H9 (cell line): ENCODE measurements around the gene RHOH. TPM values are rescaled to one million over a fixed set of nuclear protein-coding genes. Genes with fewer than 3 reads are reported as not detected.

Experiments
- DNase-seq: peaks from one replicate; pipeline ENCODE4 v3.0.0-alpha.2; 2017
- H2AFZ ChIP-seq: one replicate; pipeline ENCODE4 v1.6.1; 2013; ENCODE audit warnings: mild to moderate bottlenecking, low read length, control low read depth, moderate library complexity
- H2AK5ac ChIP-seq: 2 replicates; pipeline ENCODE4 v1.6.1; 2013; ENCODE audit warnings: low read length, control low read depth, mixed read lengths; ENCODE audit not compliant: insufficient read length
- H2BK120ac ChIP-seq: one replicate; pipeline ENCODE4 v1.6.1; 2013; ENCODE audit warnings: low read depth, mild to moderate bottlenecking, low read length, control low read depth, inconsistent platforms; ENCODE audit not compliant: poor library complexity, severe bottlenecking
- H2BK12ac ChIP-seq: 2 replicates; pipeline ENCODE4 v1.6.1; 2013; ENCODE audit warnings: low read length, control low read depth, mixed read lengths, low read depth; ENCODE audit not compliant: insufficient read length
- H2BK15ac ChIP-seq: 2 replicates; pipeline ENCODE4 v1.6.1; 2013; ENCODE audit warnings: low read depth, low read length, control low read depth
- H2BK20ac ChIP-seq: one replicate; pipeline ENCODE4 v1.6.1; 2013; ENCODE audit warnings: low read depth, mild to moderate bottlenecking, low read length, control low read depth, inconsistent platforms; ENCODE audit not compliant: poor library complexity, severe bottlenecking
- H2BK5ac ChIP-seq: 2 replicates; pipeline ENCODE4 v1.6.1; 2013; ENCODE audit warnings: low read length, control low read depth, mixed read lengths; ENCODE audit not compliant: insufficient read length
- H3K14ac ChIP-seq: 2 replicates; pipeline ENCODE4 v1.6.1; 2013; ENCODE audit warnings: low read length, control low read depth; ENCODE audit not compliant: insufficient read depth
- H3K18ac ChIP-seq: 2 replicates; pipeline ENCODE4 v1.6.1; 2013; ENCODE audit warnings: low read depth, mild to moderate bottlenecking, mixed read lengths, low read length, control low read depth; ENCODE audit not compliant: insufficient read length
- H3K23ac ChIP-seq: 2 replicates; pipeline ENCODE4 v1.6.1; 2013; ENCODE audit warnings: low read length, control low read depth, mixed read lengths, low read depth; ENCODE audit not compliant: insufficient read length
- H3K23me2 ChIP-seq: 2 replicates; pipeline ENCODE4 v1.6.1; 2013; ENCODE audit warnings: low read depth, mild to moderate bottlenecking, mixed read lengths, low read length, control low read depth; ENCODE audit not compliant: insufficient read length, poor library complexity, severe bottlenecking
- H3K27ac ChIP-seq: 2 replicates; pipeline ENCODE4 v1.5.1; 2013; ENCODE audit warnings: low read length, control low read depth, mixed read lengths, low read depth; ENCODE audit not compliant: insufficient read length
- H3K27me3 ChIP-seq: 2 replicates; pipeline ENCODE4 v1.6.1; 2013; ENCODE audit warnings: low read length, control low read depth, inconsistent platforms; ENCODE audit not compliant: insufficient read depth
- H3K4ac ChIP-seq: 2 replicates; pipeline ENCODE4 v1.6.1; 2013; ENCODE audit warnings: low read depth, mild to moderate bottlenecking, control low read depth, inconsistent platforms, low read length, moderate library complexity
- H3K4me1 ChIP-seq: 2 replicates; pipeline ENCODE4 v1.6.1; 2013; ENCODE audit warnings: low read length, control low read depth, inconsistent platforms; ENCODE audit not compliant: insufficient read depth
- H3K4me2 ChIP-seq: 2 replicates; pipeline ENCODE4 v1.6.1; 2013; ENCODE audit warnings: low read length, control low read depth, mixed read lengths; ENCODE audit not compliant: insufficient read length, insufficient read depth
- H3K56ac ChIP-seq: 2 replicates; pipeline ENCODE4 v1.6.1; 2013; ENCODE audit warnings: low read depth, mild to moderate bottlenecking, mixed read lengths, low read length, control low read depth; ENCODE audit not compliant: insufficient read length
- H3K79me1 ChIP-seq: 2 replicates; pipeline ENCODE4 v1.6.1; 2013; ENCODE audit warnings: low read depth, mild to moderate bottlenecking, moderate library complexity, low read length, control low read depth, inconsistent platforms; ENCODE audit not compliant: insufficient read depth, poor library complexity, severe bottlenecking
- H3K79me2 ChIP-seq: 2 replicates; pipeline ENCODE4 v1.6.1; 2013; ENCODE audit warnings: low read length, control low read depth, inconsistent platforms; ENCODE audit not compliant: insufficient read depth
- H3K9ac ChIP-seq: 2 replicates; pipeline ENCODE4 v1.6.1; 2013; ENCODE audit warnings: low read length, control low read depth, mixed read lengths; ENCODE audit not compliant: insufficient read length; ENCODE audit errors: extremely low read depth
- H3K9me3 ChIP-seq: one replicate; pipeline ENCODE4 v1.6.1; 2013; ENCODE audit warnings: low read depth, low read length, inconsistent platforms; ENCODE audit not compliant: control insufficient read depth
- H3T11ph ChIP-seq: one replicate; pipeline ENCODE4 v1.6.1; 2013; ENCODE audit warnings: mild to moderate bottlenecking, low read length, control low read depth, inconsistent platforms
- H4K20me1 ChIP-seq: one replicate; pipeline ENCODE4 v1.6.1; 2013; ENCODE audit not compliant: control insufficient read depth, insufficient read length, insufficient read depth
- H4K5ac ChIP-seq: 2 replicates; pipeline ENCODE4 v1.6.1; 2013; ENCODE audit warnings: low read depth, mild to moderate bottlenecking, mixed read lengths, low read length, control low read depth; ENCODE audit not compliant: insufficient read length
- H4K8ac ChIP-seq: replicated peaks from 2 replicates; pipeline ENCODE4 v1.6.1; 2013; ENCODE audit warnings: low read length, control low read depth, mixed read lengths, low read depth; ENCODE audit not compliant: insufficient read length
- H4K91ac ChIP-seq: 2 replicates; pipeline ENCODE4 v1.6.1; 2013; ENCODE audit warnings: low read depth, mild to moderate bottlenecking, moderate library complexity, mixed read lengths, low read length, control low read depth; ENCODE audit not compliant: insufficient read length
- H3K27ac Mint-ChIP-seq, 3 experiments: 2 replicates in 2 of 3; 3 replicates in 1 of 3; pipeline ENCODE4 v1.8.0; 2020 to 2021; ENCODE audit warnings: mixed read lengths in 3 of 3, mild to moderate bottlenecking in 1 of 3, moderate library complexity in 1 of 3
- H3K27me3 Mint-ChIP-seq: 2 replicates; pipeline ENCODE4 v1.8.0; 2021; ENCODE audit warnings: low read depth, mild to moderate bottlenecking, moderate library complexity, mixed read lengths
- H3K36me3 Mint-ChIP-seq, 3 experiments: 2 replicates in 2 of 3; 3 replicates in 1 of 3; pipeline ENCODE4 v1.8.0; 2020 to 2021; ENCODE audit warnings: low read depth in 3 of 3, mixed read lengths in 3 of 3; ENCODE audit not compliant: insufficient read depth in 1 of 3
- H3K4me1 Mint-ChIP-seq, 2 experiments: 2 replicates each; pipeline ENCODE4 v1.8.0; 2020; ENCODE audit warnings: mixed read lengths in 2 of 2
- H3K4me3 Mint-ChIP-seq, 2 experiments: 2 replicates in 1 of 2; 3 replicates in 1 of 2; pipeline ENCODE4 v1.8.0; 2020 to 2021; ENCODE audit warnings: mild to moderate bottlenecking in 2 of 2, mixed read lengths in 2 of 2, moderate library complexity in 1 of 2
- H3K9me3 Mint-ChIP-seq, 2 experiments: 2 replicates in 1 of 2; 3 replicates in 1 of 2; pipeline ENCODE4 v1.8.0; 2020; ENCODE audit warnings: mild to moderate bottlenecking in 2 of 2, mixed read lengths in 2 of 2, moderate library complexity in 1 of 2
- WGBS: extraction: QIAGEN DNeasy Blood & Tissue Kit; methylation state at CpG from one replicate; pipeline ENCODE4 v1.1.7; 2013; ENCODE audit warnings: missing lambda C conversion rate, low lambda C conversion rate, mixed read lengths; ENCODE audit not compliant: insufficient read length; ENCODE audit errors: extremely low coverage; 5-methylcytosine and 5-hydroxymethylcytosine counted together
- total RNA-seq: library from RNA; stranded (reverse); gene quantifications from 2 replicates; pipeline ENCODE4 v1.2.1, GENCODE V29; 2021
- TF ChIP-seq, protein P1 (sequence below): fragments of 200-600 bp; sonication (generic); conservative IDR thresholded peaks from 3 replicates; pipeline ENCODE4 v1.8.0; 2021; ENCODE audit warnings: antibody characterized with exemption, mild to moderate bottlenecking

RHOH gene
- total RNA-seq, 1 experiment from 2014 or later: 7.1 TPM

- Histone ChIP-seq H4K5ac (no peak overlapping the region), H3K9ac (no peak overlapping the region), H2BK120ac (no peak overlapping the region), H2BK12ac (no peak overlapping the region), H4K8ac (no peak overlapping the region), H2BK5ac (no peak overlapping the region), H2BK20ac (no peak overlapping the region), H3K79me1 (no peaks in the 10 kb centered on the region), H2AFZ (no peak overlapping the region), H3K23me2 (no peaks in the 10 kb centered on the region), H3K4me2 (no peak overlapping the region), H2BK15ac (no peak overlapping the region), H3K4ac (no peak overlapping the region), H4K20me1 (no peaks in the 10 kb centered on the region), H3K14ac (no peak overlapping the region), H3K9me3 (no peaks in the 10 kb centered on the region), H3T11ph (no peak overlapping the region), H3K18ac (no peak overlapping the region), H3K27ac (no peak overlapping the region), H2AK5ac (no peak overlapping the region), H3K56ac (no peak overlapping the region), H3K79me2 (no peaks in the 10 kb centered on the region), H3K23ac (no peak overlapping the region), H3K4me1 (peaks cover 5% of the 10 kb centered on the region; the same call in 1 of the 2 replicates), H4K91ac (no peak overlapping the region), H3K27me3 (no peaks in the 10 kb centered on the region)
- Mint-ChIP-seq H3K27ac (peak overlapping the region in 1 of 3 experiments; percentile 15; a peak in 1 of 7 replicates), H3K9me3 (peaks cover 2 to 6% of the 10 kb centered on the region in 2 experiments; a peak in 4 of 5 replicates), H3K36me3 (peaks cover 0 to 14% (median 7%) of the 10 kb centered on the region in 3 experiments; a peak in 3 of 7 replicates), H3K27me3 (no peaks in the 10 kb centered on the region), H3K4me1 (peaks cover 18 to 27% of the 10 kb centered on the region in 2 experiments), H3K4me3 (no peak overlapping the region)
- TF ChIP-seq, protein P1, sequence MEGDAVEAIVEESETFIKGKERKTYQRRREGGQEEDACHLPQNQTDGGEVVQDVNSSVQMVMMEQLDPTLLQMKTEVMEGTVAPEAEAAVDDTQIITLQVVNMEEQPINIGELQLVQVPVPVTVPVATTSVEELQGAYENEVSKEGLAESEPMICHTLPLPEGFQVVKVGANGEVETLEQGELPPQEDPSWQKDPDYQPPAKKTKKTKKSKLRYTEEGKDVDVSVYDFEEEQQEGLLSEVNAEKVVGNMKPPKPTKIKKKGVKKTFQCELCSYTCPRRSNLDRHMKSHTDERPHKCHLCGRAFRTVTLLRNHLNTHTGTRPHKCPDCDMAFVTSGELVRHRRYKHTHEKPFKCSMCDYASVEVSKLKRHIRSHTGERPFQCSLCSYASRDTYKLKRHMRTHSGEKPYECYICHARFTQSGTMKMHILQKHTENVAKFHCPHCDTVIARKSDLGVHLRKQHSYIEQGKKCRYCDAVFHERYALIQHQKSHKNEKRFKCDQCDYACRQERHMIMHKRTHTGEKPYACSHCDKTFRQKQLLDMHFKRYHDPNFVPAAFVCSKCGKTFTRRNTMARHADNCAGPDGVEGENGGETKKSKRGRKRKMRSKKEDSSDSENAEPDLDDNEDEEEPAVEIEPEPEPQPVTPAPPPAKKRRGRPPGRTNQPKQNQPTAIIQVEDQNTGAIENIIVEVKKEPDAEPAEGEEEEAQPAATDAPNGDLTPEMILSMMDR: no peak
- no CpG with 5 or more reads among the region's 2 CpGs for WGBS
- no peak for DNase-seq
Measured at GRCh38 chr4:40227284-40227683, 30.5 kb downstream of the RHOH start.
